GM23248 (cell line): ENCODE measurements around the gene CD300E. TPM values are rescaled to one million over a fixed set of nuclear protein-coding genes. Genes with fewer than 3 reads are reported as not detected.

ENCODE experiments used
- DNase-seq: peaks from one replicate; pipeline ENCODE4 v3.0.0-alpha.2; 2015
- H2AFZ ChIP-seq: fragments of 200-600 bp; sonication (generic); 2 replicates; pipeline ENCODE4 v1.6.1; 2016; ENCODE audit warnings: antibody characterized with exemption
- H3F3A ChIP-seq: fragments of 200-600 bp; sonication (generic); 2 replicates; pipeline ENCODE4 v1.6.1; 2016; ENCODE audit warnings: mild to moderate bottlenecking, antibody characterized with exemption, mixed run types; ENCODE audit not compliant: insufficient read depth
- H3K27ac ChIP-seq: fragments of 200-600 bp; sonication (generic); 2 replicates; pipeline ENCODE4 v1.5.1; 2016; ENCODE audit warnings: mild to moderate bottlenecking
- H3K27me3 ChIP-seq: fragments of 200-600 bp; sonication (generic); replicated peaks from 2 replicates; pipeline ENCODE4 v1.6.1; 2016; ENCODE audit warnings: mild to moderate bottlenecking; ENCODE audit not compliant: insufficient read depth
- H3K36me3 ChIP-seq: fragments of 200-600 bp; sonication (generic); 2 replicates; pipeline ENCODE4 v1.6.1; 2016; ENCODE audit warnings: low read depth, mild to moderate bottlenecking
- H3K4me1 ChIP-seq: fragments of 200-600 bp; sonication (generic); 2 replicates; pipeline ENCODE4 v1.6.1; 2016; ENCODE audit warnings: mild to moderate bottlenecking; ENCODE audit not compliant: insufficient read depth
- H3K4me2 ChIP-seq: fragments of 200-600 bp; sonication (generic); one replicate; pipeline ENCODE4 v1.6.1; 2016; ENCODE audit warnings: mild to moderate bottlenecking; ENCODE audit not compliant: unreplicated experiment
- H3K4me3 ChIP-seq: fragments of 200-600 bp; sonication (generic); 2 replicates; pipeline ENCODE4 v1.5.1; 2016; ENCODE audit warnings: mild to moderate bottlenecking
- H3K79me2 ChIP-seq: fragments of 200-600 bp; sonication (generic); 2 replicates; pipeline ENCODE4 v1.6.1; 2016; ENCODE audit warnings: mild to moderate bottlenecking; ENCODE audit not compliant: insufficient read depth
- H3K9ac ChIP-seq: fragments of 200-600 bp; sonication (generic); 2 replicates; pipeline ENCODE4 v1.6.1; 2016; ENCODE audit warnings: mild to moderate bottlenecking
- H3K9me2 ChIP-seq: fragments of 200-600 bp; sonication (generic); 2 replicates; pipeline ENCODE4 v1.6.1; 2016; ENCODE audit warnings: mixed run types, mild to moderate bottlenecking, moderate library complexity; ENCODE audit not compliant: insufficient read depth
- H3K9me3 ChIP-seq: fragments of 200-600 bp; sonication (generic); one replicate; pipeline ENCODE4 v1.6.1; 2017; ENCODE audit warnings: low read depth
- H4K20me1 ChIP-seq: fragments of 200-600 bp; sonication (generic); 2 replicates; pipeline ENCODE4 v1.6.0; 2016; ENCODE audit not compliant: insufficient read depth
- EZH2 ChIP-seq: fragments of 200-600 bp; sonication (generic); IDR thresholded peaks from 2 replicates; pipeline ENCODE4 v1.6.1; 2018; ENCODE audit warnings: antibody characterized with exemption, mild to moderate bottlenecking; ENCODE audit not compliant: insufficient read depth, poor library complexity, severe bottlenecking
- EZH2phosphoT487 ChIP-seq: fragments of 200-600 bp; sonication (generic); IDR thresholded peaks from 2 replicates; pipeline ENCODE4 v1.6.1; 2018; ENCODE audit warnings: antibody characterized with exemption, moderate library complexity, mild to moderate bottlenecking, low read depth; ENCODE audit not compliant: insufficient read depth
- WGBS, 2 experiments: methylation state at CpG; one replicate each; pipeline ENCODE4 v1.1.6; 2015 to 2017; ENCODE audit warnings: low lambda C conversion rate in 2 of 2, low coverage in 1 of 2; ENCODE audit errors: missing lambda C conversion rate in 2 of 2; 5-methylcytosine and 5-hydroxymethylcytosine counted together
- in situ Hi-C: fragments of 300-500 bp; cut with MboI; formaldehyde crosslinking; loops from 2 replicates; pipeline ENCODE4 v1.15.0; 2020
- polyA plus RNA-seq: library from polyadenylated mRNA; unstranded; fragments of >200 nt; fragmentation: Nextera tagmentation; extraction: Ambion mirVana; gene quantifications from 2 replicates; pipeline ENCODE4 v1.2.1, GENCODE V29; 2016
- total RNA-seq: library from RNA; depleted of rRNA; stranded (reverse); fragments of >200 nt; shearing (Covaris generic); gene quantifications from 2 replicates; pipeline ENCODE4 v1.2.3, GENCODE V29; 2014

The CD300E gene
- total and polyA plus RNA-seq, 2 experiments from 2014 or later = not detected

- WGBS, 2 experiments = 42 to 55% methylated on average over 6 of the region's 6 CpGs
- no peak overlapping the region for H3K27ac ChIP-seq
Measured at GRCh38 chr17:74612046-74612445, 11.5 kb downstream of the CD300E start.

DNA sequence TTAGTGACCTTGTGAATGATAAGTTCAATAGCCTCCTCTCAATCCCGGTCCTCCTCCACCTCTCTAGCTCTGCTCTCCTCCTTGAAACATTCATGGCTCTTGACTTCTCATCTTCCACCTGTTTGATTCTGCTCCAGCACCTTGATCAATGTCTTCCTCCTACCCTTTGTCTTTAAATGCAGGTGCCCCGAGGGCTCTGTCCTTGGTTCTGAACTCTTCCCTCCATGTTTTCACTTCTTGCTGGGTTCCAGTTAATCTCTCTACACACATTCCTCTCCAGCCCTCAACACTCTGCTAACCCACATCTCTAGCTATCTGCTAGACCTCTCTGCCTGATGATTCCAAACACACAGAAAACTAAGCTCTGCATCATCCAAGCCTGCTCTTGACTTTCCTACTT, 13.4 kb downstream of the CD300E start:
- Histone ChIP-seq H3K9ac (no peak overlapping the region), H2AFZ (no peak overlapping the region), H3K4me3 (no peak overlapping the region), H3K27me3 (peaks cover 9% of the 10 kb centered on the region; the same call in 1 of the 2 replicates), H3F3A (no peaks in the 10 kb centered on the region), H3K36me3 (no peaks in the 10 kb centered on the region), H4K20me1 (no peaks in the 10 kb centered on the region), H3K27ac (no peak overlapping the region), H3K9me3 (no peaks in the 10 kb centered on the region), H3K79me2 (no peaks in the 10 kb centered on the region), H3K4me1 (peaks cover 2% of the 10 kb centered on the region), H3K4me2 (no peak overlapping the region), H3K9me2 (no peaks in the 10 kb centered on the region)
- WGBS, 2 experiments = 32 to 40% methylated on average over 2 of the region's 2 CpGs
- DNase-seq = no peak
- in situ Hi-C loops = no loop called here
- TF ChIP-seq EZH2 (no peak), EZH2phosphoT487 (no peak)

More at GRCh38 chr17:74612046-74612445, 11.5 kb downstream of the CD300E start:
- no peak for DNase-seq
- Histone ChIP-seq H3K9me2 (no peaks in the 10 kb centered on the region), H3F3A (no peaks in the 10 kb centered on the region), H3K4me3 (no peak overlapping the region), H3K4me1 (no peaks in the 10 kb centered on the region), H2AFZ (no peak overlapping the region), H4K20me1 (no peaks in the 10 kb centered on the region), H3K9me3 (no peaks in the 10 kb centered on the region), H3K9ac (no peak overlapping the region), H3K4me2 (no peak overlapping the region), H3K36me3 (no peaks in the 10 kb centered on the region), H3K79me2 (no peaks in the 10 kb centered on the region), H3K27me3 (peaks cover 9% of the 10 kb centered on the region; the same call in 1 of the 2 replicates)
- no peak for TF ChIP-seq EZH2
- TF ChIP-seq EZH2phosphoT487 = no peak
- in situ Hi-C loops = no loop called here

GRCh38 chr17:74608511-74608910, 15.0 kb downstream of the CD300E start:
- no peak overlapping the region for H3K4me3 ChIP-seq
- no peaks in the 10 kb centered on the region for H4K20me1 ChIP-seq
- no peaks in the 10 kb centered on the region for H3K79me2 ChIP-seq
- H2AFZ ChIP-seq = no peak overlapping the region
- WGBS, 2 experiments = 82 to 85% methylated on average over 3 of the region's 3 CpGs
- H3K27me3 ChIP-seq = 0 out of 2 replicates have a peak, but pooled peaks cover 9% of the 10 kb centered on the region
- no peaks in the 10 kb centered on the region for H3K9me2 ChIP-seq
- DNase-seq = no peak
- peaks cover 4% of the 10 kb centered on the region for H3K4me1 ChIP-seq
- H3K9me3 ChIP-seq = no peaks in the 10 kb centered on the region
- no peak overlapping the region for H3K27ac ChIP-seq
- TF ChIP-seq EZH2 (no peak), EZH2phosphoT487 (no peak)
- no peaks in the 10 kb centered on the region for H3K36me3 ChIP-seq
- in situ Hi-C loops = no loop called here
- no peak overlapping the region for H3K9ac ChIP-seq
- H3K4me2 ChIP-seq = no peak overlapping the region
- H3F3A ChIP-seq = no peaks in the 10 kb centered on the region

- Histone ChIP-seq H3K9me3 (no peaks in the 10 kb centered on the region), H3K79me2 (no peaks in the 10 kb centered on the region), H3K36me3 (no peaks in the 10 kb centered on the region), H3K4me3 (no peak overlapping the region), H3K27me3 (0 out of 2 replicates have a peak, but pooled peaks cover 9% of the 10 kb centered on the region), H3F3A (no peaks in the 10 kb centered on the region), H3K4me2 (no peak overlapping the region), H3K9ac (no peak overlapping the region), H3K9me2 (no peaks in the 10 kb centered on the region), H4K20me1 (no peaks in the 10 kb centered on the region), H3K4me1 (peaks cover 4% of the 10 kb centered on the region), H2AFZ (no peak overlapping the region), H3K27ac (no peak overlapping the region)
- TF ChIP-seq EZH2 (no peak), EZH2phosphoT487 (no peak)
- 68 to 84% methylated on average over 1 of the region's 1 CpG for WGBS, 2 experiments
- no peak for DNase-seq
- in situ Hi-C loops = no loop called here
Measured at GRCh38 chr17:74607221-74607620, 16.3 kb downstream of the CD300E start.

GRCh38 chr17:74606050-74606449, 17.5 kb downstream of the CD300E start:
- Histone ChIP-seq H3K79me2 (no peaks in the 10 kb centered on the region), H3F3A (no peaks in the 10 kb centered on the region), H3K36me3 (no peaks in the 10 kb centered on the region), H3K27me3 (0 out of 2 replicates have a peak, but pooled peaks cover 5% of the 10 kb centered on the region), H3K9me2 (no peaks in the 10 kb centered on the region), H4K20me1 (no peaks in the 10 kb centered on the region), H3K4me3 (no peak overlapping the region), H3K4me2 (no peak overlapping the region), H3K27ac (no peak overlapping the region), H3K9ac (no peak overlapping the region), H2AFZ (no peak overlapping the region), H3K4me1 (peaks cover 4% of the 10 kb centered on the region), H3K9me3 (no peaks in the 10 kb centered on the region)
- in situ Hi-C loops = no loop called here
- DNase-seq = no peak
- no peak for TF ChIP-seq EZH2phosphoT487
- TF ChIP-seq EZH2 = no peak
- 81 to 85% methylated on average over 8 of the region's 8 CpGs for WGBS, 2 experiments
